Measurements from ENCODE around the gene DARS2.
"Not testable (repeated sequence)": the region's sequence is repeated elsewhere in the genome, so short reads cannot be mapped to it uniquely, and the experiment has no call there.

The DARS2 gene, protein sequence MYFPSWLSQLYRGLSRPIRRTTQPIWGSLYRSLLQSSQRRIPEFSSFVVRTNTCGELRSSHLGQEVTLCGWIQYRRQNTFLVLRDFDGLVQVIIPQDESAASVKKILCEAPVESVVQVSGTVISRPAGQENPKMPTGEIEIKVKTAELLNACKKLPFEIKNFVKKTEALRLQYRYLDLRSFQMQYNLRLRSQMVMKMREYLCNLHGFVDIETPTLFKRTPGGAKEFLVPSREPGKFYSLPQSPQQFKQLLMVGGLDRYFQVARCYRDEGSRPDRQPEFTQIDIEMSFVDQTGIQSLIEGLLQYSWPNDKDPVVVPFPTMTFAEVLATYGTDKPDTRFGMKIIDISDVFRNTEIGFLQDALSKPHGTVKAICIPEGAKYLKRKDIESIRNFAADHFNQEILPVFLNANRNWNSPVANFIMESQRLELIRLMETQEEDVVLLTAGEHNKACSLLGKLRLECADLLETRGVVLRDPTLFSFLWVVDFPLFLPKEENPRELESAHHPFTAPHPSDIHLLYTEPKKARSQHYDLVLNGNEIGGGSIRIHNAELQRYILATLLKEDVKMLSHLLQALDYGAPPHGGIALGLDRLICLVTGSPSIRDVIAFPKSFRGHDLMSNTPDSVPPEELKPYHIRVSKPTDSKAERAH

GRCh38 chr1:173824315-173825081, at the start of gene DARS2, which contains the start of gene CENPL:
Gene DARS2 (plus strand): TSS chr1:173824673. CDS start chr1:173825230, 557 bp downstream.
Gene CENPL (minus strand): TSS chr1:173824883. CDS start chr1:173811299, 13,584 bp downstream.
- DNase-seq, result peak; percentile 96

GRCh38 chr1:173775578-173776226, 48.8 kb upstream of the DARS2 start:
- no peak for DNase-seq

GRCh38 chr1:173779936-173780335, 44.5 kb upstream of the DARS2 start:
- no peak for DNase-seq

GRCh38 chr1:173784997-173785396, 39.5 kb upstream of the DARS2 start:
- DNase-seq, result no peak

- no peak for DNase-seq
Measured at GRCh38 chr1:173789841-173790240, 34.6 kb upstream of the DARS2 start.

GRCh38 chr1:173798078-173798477, 26.4 kb upstream of the DARS2 start:
- DNase-seq, result no peak

DNA sequence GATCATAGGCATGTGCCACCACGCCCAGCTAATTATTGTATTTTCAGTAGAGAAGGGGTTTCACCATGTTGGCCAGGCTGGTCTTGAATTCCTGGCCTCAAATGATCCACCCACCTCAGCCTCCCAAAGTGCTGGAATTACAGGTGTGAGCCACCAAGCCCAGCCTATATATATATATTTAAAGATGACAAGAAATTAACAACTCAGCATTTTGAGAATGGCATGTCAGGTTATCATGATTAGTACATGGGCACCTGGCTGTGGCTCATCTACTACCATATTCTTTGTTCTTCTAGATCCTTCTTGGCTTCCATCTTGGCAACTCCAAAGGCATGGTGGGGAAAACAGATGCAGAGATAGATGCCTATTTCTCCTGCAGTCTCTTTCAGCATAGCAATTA, 24.5 kb upstream of the DARS2 start:
- DNase-seq, result not testable (repeated sequence)

GRCh38 chr1:173802961-173803360, 21.5 kb upstream of the DARS2 start:
- no peak for DNase-seq

- DNase-seq, result not testable (repeated sequence)
Measured at GRCh38 chr1:173813654-173814053, 10.8 kb upstream of the DARS2 start.

- no peak for DNase-seq
Measured at GRCh38 chr1:173818459-173818858, 6.0 kb upstream of the DARS2 start.

GRCh38 chr1:173821680-173822079, 2.8 kb upstream of the DARS2 start:
- no peak for DNase-seq

- no peak for DNase-seq
Measured at GRCh38 chr1:173823781-173824314, 625 bp upstream of the DARS2 start.

DNA sequence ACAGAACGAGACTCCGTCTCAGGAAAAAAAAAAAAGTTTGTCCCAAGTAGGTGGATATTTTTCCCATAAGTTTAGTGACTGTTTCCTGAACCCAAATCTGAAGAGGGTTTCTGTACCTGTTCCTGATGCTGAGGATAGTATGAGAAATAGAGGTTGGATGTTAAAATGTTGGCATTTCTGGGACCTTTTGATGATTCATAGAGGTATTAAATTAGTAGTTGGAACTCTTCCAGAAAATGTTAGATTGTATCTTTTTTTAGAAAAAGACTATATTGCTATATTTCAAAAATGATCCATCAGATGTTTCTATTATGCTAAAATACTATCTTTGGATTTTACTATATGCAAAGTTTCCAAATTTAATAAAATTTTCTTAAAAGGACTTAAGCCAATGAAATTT, 3.1 kb downstream of the DARS2 start:
- no peak for DNase-seq

GRCh38 chr1:173832748-173833147, 8.3 kb downstream of the DARS2 start:
- no peak for DNase-seq

- DNase-seq, result no peak
Measured at GRCh38 chr1:173852105-173852504, 27.6 kb downstream of the DARS2 start.

- DNase-seq, result no peak
Measured at GRCh38 chr1:173853074-173853473, 28.6 kb downstream of the DARS2 start.

DNA sequence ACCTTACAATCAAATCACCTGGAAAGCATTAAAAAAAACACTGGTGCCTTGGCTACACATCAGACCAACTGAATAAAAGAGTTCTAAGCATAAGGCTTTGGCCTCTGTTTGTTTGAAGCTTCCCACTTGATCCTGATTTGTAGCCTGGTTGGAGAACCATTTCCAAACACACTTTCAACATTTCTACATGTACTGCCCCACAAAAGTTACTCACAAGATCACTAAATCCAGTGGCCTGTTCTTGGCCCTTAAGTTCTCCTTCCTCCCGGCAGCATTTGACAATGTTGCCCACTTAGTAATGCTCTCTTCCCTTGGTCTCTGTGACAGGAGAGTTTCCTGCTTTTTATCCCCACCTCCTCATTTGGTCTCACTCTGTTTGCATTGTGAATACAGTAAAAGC, 31.5 kb downstream of the DARS2 start:
- no peak for DNase-seq

GRCh38 chr1:173856903-173857302, 32.4 kb downstream of the DARS2 start:
- DNase-seq, result no peak

- no peak for DNase-seq
Measured at GRCh38 chr1:173857363-173857917, 33.0 kb downstream of the DARS2 start.

- DNase-seq, result not testable (repeated sequence)
Measured at GRCh38 chr1:173859547-173859946, 35.1 kb downstream of the DARS2 start.

DNA sequence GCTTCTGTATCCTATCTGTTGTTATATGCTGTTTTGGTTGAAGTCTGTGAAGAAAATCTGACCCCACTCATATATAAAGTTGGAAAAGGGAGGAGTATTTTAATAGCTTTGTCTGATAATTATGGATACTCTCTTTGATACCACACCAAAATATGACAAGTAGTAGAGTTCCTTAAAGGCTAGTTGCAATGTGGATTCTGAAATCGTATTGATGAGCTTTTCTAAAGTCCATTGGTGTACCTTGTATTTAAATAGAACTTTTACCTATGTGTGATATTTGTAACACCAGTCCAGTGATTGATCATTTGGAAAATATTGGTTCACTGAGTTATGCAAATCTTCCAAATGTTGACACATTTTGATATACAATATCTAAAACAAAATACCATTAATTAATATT, 35.6 kb downstream of the DARS2 start:
- DNase-seq, result no peak

GRCh38 chr1:173861731-173862145, 37.3 kb downstream of the DARS2 start:
- DNase-seq, result no peak

All from activated effector memory CD4-positive, alpha-beta T cell treated with anti-CD3 and anti-CD28 coated beads, Interleukin-2, amount 50 U/mL, for 16 hours (primary cell).